ENCODE measurements around the gene OLFM4. TPM values are rescaled to one million over a fixed set of nuclear protein-coding genes. Genes with fewer than 3 reads are reported as not detected.

Gene OLFM4
- total and polyA plus RNA-seq, 2 of the 8 experiments (the other 6 are each of a cell fraction or from before 2014, with no cell fraction given): not detected

- TF ChIP-seq SUZ12 (IDR thresholded peaks at IDR 0.05; ENCODE audit: low read length) (no peak), SIX5 (IDR thresholded peaks at IDR 0.05; ENCODE audit: low read depth, low read length) (no peak)
Observed at GRCh38 chr13:53074114-53074513, 45.5 kb downstream of the OLFM4 start (continued).
